Stimulated activated CD4-positive, alpha-beta T cell treated with anti-CD3 and anti-CD28 coated beads, Interleukin-12 subunit alpha, Interleukin-12 subunit beta, amount 100 ng/mL, for 24 hours (primary cell): ENCODE data around the gene C2orf81.
"Not testable (repeated sequence)": the region's sequence is repeated elsewhere in the genome, so short reads cannot be mapped to it uniquely, and the experiment has no call there.

Experiments
- DNase-seq, 2 experiments: peaks; one replicate each; pipeline ENCODE4 v3.0.0-alpha.2; 2020; ENCODE audit warnings: low read depth in 2 of 2

C2orf81 gene

DNA sequence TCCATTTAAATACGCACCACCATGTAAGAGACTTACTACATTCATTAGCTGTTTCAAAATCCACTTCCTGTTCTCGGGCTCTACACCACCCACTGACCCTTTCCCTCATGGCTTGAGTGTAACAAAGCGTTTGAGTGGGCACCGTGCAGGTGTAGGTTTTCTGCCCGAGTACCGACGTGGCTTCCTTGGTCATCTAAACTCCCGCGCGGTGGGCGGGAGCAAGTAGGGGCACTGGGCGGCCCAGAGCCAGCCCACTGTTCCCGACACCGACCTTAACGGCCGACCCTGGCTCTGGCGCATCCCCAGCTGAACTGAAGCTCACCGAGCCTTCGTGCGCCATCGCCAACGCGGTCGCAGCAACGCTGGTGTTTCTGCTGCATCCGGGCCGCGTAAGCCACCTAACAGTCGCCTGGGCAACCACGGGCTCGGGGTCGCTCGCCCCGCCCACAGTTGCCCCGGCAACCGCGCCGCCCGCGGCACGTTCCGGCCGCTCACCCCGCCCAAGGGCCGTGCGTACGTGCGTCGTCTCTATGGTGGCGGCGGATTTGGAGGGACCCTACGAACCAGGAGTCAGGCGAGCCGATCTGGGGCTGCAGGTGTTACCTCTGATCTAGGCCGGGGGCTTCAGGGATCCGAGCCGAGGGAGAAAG, at the start of gene C2orf81, which contains the start of gene WDR54:
Gene C2orf81 (minus strand): TSS at position 399 of the 650 bp plus-strand sequence. CDS start 59 bp downstream, at position 340.
Gene WDR54 (plus strand): TSS at position 510 of the 650 bp plus-strand sequence. CDS start 424 bp downstream, outside the sequence.
- DNase-seq, result peak; percentile 85 to 92

GRCh38 chr2:74470742-74471141, 49.3 kb upstream of the C2orf81 start:
- DNase-seq, result not testable (repeated sequence)

GRCh38 chr2:74464406-74464805, 43.0 kb upstream of the C2orf81 start:
- no peak for DNase-seq

- DNase-seq, result no peak
Measured at GRCh38 chr2:74462786-74463105, 41.3 kb upstream of the C2orf81 start.

GRCh38 chr2:74462054-74462785, 40.8 kb upstream of the C2orf81 start:
- no peak for DNase-seq

GRCh38 chr2:74461187-74462053, 40.0 kb upstream of the C2orf81 start:
- DNase-seq, result no peak

DNA sequence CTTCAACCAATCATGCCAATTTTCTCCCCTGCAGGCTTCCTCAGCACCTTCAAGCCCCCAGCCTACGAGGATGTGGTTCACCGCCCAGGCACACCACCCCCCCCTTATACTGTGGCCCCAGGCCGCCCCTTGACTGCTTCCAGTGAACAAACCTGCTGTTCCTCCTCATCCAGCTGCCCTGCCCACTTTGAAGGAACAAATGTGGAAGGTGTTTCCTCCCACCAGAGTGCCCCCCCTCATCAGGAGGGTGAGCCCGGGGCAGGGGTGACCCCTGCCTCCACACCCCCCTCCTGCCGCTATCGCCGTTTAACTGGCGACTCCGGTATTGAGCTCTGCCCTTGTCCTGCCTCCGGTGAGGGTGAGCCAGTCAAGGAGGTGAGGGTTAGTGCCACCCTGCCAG, 38.8 kb upstream of the C2orf81 start:
- not testable (repeated sequence) for DNase-seq

- not testable (repeated sequence) for DNase-seq
Measured at GRCh38 chr2:74459503-74460118, 38.2 kb upstream of the C2orf81 start.

DNA sequence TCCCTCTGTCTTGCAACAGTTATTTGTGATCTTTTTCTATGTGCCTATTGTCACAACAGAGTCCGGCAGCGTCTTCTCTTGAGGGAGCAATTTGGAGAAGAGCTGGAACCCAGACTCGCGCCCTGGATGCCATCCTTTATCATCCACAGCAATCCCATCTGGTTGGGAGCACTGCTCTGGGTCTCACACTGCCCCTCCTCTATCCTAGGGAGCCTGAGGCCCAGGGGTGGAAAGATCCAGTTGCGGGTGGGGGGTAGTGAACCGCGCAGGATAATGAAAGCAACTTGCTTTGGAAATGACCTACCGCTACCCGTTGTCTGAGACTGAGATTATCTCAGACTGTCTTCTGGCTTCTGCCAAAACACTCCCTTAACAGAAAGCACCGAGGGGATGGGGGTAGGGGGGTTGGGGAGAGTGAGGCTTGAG, 37.5 kb upstream of the C2orf81 start:
- DNase-seq, result no peak

DNA sequence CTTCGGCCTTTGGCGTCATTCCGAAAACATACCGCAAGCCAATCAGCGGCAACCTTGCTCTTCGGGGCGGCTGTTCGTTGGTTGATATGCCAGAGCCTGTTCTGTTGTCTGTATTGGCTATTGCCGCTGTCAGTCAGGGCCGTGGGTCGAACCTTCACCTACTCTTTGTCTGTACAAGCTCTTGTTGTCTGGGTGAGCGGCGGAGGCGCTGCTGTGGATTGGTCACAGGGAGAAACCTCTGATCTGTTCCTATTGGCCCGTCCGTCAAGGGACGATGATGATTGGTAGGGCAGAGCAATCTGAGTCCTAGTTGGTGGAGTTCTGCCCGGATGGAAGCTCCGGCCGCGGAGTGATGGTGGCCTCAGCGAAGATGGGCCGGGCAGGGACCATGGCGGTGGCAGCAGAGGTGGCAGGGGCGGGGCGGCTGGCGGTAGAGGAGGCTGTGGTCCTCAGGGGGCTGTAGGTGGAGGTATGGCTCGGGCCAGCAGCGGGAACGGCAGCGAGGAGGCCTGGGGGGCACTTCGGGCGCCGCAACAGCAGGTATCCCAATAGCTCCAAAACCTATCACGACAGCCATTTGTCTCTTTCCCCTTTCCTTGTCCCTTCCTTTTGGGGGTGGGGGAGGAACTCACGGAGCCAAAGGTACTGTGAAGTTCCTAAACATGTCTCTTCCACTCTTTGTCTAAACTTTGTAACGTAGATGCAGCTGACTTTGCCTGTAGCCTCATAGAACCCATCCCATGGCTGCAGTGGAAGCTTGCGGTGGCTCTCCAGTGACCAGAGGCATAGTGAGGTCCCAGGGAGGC, 36.9 kb upstream of the C2orf81 start, which contains the start of gene WBP1:
Gene WBP1 (plus strand): TSS at position 307 of the 806 bp plus-strand sequence. CDS start 165 bp downstream, at position 472.
- peak; percentile 98 to 99 for DNase-seq

DNA sequence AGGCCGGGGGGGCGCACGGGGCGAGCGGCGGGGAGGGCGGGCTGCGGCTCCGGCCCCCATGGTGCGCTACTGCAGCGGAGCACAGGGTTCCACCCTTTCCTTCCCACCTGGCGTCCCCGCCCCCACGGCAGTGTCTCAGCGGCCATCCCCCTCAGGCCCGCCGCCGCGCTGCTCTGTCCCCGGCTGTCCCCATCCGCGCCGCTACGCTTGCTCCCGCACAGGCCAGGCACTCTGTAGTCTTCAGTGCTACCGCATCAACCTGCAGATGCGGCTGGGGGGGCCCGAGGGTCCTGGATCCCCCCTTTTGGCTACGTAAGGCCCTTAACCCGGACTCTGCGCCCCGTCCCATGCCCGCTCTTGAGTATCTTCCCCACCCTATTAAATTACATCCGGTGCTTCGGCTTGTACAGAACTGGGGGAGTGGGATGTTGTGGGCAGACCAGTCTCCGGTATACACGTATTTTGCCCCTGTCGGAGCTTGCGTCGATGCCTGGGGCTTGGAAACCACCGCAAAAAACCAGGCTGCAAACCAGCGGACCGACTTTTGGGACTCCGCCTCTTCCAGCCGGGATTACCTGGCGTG, 36.2 kb upstream of the C2orf81 start:
- peak; percentile 56 to 74 for DNase-seq

GRCh38 chr2:74457129-74457548, 35.7 kb upstream of the C2orf81 start:
- no peak for DNase-seq

DNA sequence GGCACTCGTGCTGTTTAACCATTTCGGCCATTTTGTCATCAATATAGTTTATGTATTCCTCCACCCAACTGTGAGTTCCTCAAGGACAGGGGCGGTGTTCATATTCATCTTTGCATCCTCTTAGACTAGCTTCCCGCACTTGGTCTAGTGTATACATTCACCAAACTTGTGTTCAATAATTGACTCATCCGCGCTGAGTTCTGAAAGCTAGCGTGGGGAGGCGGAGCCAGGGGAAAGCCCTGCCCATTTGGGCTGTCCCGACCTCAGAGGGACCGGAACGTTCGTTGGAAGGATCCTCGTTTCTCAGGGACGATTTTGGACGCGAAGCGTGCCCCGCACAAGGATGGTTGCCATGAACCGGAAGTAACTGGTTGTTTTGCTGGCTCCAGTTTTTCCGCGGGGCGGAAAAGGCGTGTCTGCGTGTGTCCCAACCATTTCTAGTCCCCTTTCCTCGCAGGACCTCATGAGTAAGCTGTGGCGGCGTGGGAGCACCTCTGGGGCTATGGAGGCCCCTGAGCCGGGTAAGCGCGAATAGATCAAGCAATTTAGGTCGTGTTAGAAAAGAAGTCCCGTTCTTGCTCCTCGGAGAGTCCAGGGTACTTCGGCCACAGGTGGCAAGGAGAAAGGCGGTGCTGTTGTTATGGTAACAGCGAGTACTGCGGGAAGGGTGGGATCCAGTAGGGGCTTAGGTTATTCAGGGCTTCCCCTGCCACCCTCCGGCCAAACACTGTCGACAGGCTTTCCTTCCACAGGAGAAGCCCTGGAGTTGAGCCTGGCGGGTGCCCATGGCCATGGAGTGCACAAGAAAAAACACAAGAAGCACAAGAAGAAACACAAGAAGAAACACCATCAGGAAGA, 33.5 kb upstream of the C2orf81 start, which contains the start of gene INO80B:
Gene INO80B (plus strand): TSS at position 434 of the 858 bp plus-strand sequence. CDS start 30 bp downstream, at position 464.
- peak; percentile 95 to 98 for DNase-seq

DNA sequence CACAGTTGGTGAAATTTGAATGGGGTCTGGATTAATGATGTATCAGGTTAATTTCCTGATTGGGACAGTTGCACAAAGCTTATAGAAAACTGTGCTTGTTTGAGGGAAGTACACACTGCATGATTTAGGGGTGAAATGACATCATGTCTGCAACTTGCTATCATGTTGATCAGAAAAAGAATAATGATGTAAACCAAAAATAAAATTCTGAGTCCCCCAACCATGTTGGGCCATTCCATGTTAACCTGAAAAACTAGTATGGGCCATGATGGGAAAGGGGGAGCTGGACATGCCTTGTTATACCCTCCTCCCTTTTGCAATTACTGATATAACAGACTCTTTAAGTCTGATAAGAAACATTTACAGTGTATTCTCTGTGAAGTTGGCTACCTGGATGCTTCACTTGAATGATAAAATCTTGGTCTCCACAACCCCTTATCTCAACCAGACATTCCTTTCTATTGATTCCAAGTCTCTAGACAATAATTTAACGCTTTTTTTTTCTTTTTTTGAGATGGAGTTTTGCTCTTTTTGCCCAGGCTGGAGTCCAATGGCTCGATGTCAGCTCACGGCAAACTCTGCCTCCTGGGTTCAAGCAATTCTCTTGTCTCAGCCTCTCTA, 29.3 kb upstream of the C2orf81 start:
- DNase-seq, result no peak

DNA sequence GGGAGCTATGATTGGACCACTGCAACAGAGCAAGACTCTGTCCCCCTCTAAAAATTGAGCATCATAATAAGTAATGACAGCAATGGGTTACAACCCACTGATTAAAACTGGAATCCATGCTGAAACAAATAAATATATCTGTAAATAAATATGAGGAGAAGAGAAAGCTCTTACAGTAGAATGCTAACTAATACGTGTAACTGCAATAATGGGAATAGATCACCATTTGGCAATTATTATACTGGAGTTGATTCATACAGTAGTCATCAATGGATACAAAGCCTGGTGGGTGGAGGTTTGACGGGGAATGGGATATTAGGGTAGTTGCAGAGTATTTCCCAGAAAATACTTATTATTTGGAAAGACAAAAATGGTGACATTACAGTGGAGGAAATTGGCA, 27.4 kb upstream of the C2orf81 start:
- DNase-seq, result no peak

DNA sequence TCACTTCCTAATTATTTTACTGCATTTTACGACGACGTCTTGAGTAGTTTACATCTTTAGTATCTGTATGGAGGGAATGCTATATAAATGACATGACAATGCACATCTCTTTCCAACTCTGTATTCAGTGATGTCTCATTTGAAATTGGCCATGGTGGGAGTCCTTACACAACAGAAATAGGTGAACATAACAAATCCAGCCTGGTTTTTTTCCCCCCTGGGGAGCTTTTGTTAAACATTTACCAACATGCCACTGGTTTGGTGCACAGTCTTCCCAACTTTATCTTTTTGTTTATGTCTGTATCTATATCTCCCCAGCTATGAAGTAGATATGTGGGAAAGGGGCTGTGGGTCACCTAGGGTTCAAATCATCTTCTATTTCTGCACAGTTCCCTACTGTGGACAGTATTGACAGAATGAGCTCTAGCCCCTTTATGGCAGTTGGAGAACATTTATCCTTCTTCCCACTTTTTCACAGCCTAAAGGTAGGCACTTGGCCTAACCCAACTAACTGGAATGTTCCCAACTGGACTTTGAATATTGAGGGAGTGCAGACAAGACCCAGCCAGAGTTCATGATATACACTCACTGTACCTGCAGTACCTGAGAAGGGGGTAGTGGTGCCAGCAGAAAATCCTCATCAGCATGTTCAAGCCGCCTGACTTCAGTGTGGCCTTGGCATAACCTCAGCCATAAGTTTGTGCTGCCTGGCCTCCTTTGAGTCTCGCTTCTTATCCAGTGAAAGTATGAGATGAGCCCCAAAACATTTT, 26.0 kb upstream of the C2orf81 start:
- DNase-seq, result no peak

- DNase-seq, result no peak
Measured at GRCh38 chr2:74444498-74445318, 23.3 kb upstream of the C2orf81 start.
